MM.1S (cell line): ENCODE results near the gene TSGA10IP.
"Not testable (repeated sequence)": the region's sequence is repeated elsewhere in the genome, so short reads cannot be mapped to it uniquely, and the experiment has no call there.

Experiments used
- CTCF ChIP-seq: fragments of 300-600 bp; sonication (generic); IDR thresholded peaks from 2 replicates; pipeline ENCODE4 v1.5.1; 2016; ENCODE audit warnings: antibody characterized with exemption, low read length, mixed read lengths
- EZH2 ChIP-seq: fragments of 300-600 bp; sonication (generic); optimal IDR thresholded peaks from 2 replicates; pipeline ENCODE3; 2017; ENCODE audit warnings: low read depth, mild to moderate bottlenecking, antibody characterized with exemption, low read length, mixed read lengths
- EZH2phosphoT487 ChIP-seq: fragments of 300-600 bp; sonication (generic); IDR thresholded peaks from 2 replicates; pipeline ENCODE4 v1.6.1; 2018; ENCODE audit warnings: antibody characterized with exemption, low read length

DNA sequence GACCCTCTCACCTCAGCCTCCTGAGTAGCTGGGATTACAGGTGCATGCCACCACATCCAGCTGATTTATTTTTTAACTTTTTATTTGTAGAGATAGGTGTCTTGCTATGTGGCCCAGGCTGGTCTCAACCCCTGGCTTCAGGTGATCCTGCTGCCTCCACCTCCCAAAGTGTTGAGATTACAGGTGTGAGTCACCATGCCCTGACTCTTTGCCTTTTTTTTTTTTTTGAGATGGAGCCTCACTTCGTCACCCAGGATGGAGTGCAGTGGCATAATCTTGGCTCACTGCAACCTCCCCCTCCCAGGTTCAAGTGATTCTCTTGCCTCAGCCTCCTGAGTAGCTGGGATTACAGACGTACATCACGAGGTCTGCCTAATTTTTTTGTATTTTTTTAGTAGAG lies 6.4 kb downstream of the TSGA10IP start:
- TF ChIP-seq CTCF, EZH2, EZH2phosphoT487: not testable (repeated sequence)
